IPS DF 19.7 (cell line): Measurements from ENCODE around the gene EHD2.
"Not testable (repeated sequence)": the region's sequence is repeated elsewhere in the genome, so short reads cannot be mapped to it uniquely, and the experiment has no call there.

Source experiments
- DNase-seq: peaks from one replicate; pipeline ENCODE4 v3.0.0-alpha.2; 2013; ENCODE audit warnings: low read depth, low spot score

Gene EHD2

GRCh38 chr19:47713046-47714021, at the start of gene EHD2:
Gene EHD2 (plus strand): TSS chr19:47713422. CDS start chr19:47716613, 3,191 bp downstream.
- DNase-seq = no peak

DNA sequence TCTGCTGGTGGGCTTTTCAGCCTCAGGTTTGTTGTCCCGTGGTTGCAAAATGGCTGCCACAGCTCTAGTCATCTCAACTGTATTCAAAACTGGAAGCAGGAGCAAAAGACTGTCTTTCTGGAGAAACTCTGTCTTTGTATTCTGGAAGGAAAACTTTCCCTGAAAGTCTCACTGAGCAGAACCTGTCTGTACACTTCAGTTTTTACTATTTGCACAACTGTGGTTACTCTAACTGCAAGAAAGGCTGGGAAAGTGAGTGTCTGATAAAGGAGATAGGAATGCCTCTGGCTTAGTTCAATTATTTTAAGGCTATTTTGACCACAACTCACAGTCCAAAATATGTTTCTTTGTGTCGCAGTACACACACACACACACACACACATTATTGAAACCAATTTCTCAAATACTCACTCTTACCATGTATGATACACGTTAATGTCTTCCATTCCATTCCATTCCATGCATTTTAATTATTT, 49.7 kb upstream of the EHD2 start:
- no peak for DNase-seq

GRCh38 chr19:47663911-47664771, 49.1 kb upstream of the EHD2 start:
- DNase-seq = no peak

DNA sequence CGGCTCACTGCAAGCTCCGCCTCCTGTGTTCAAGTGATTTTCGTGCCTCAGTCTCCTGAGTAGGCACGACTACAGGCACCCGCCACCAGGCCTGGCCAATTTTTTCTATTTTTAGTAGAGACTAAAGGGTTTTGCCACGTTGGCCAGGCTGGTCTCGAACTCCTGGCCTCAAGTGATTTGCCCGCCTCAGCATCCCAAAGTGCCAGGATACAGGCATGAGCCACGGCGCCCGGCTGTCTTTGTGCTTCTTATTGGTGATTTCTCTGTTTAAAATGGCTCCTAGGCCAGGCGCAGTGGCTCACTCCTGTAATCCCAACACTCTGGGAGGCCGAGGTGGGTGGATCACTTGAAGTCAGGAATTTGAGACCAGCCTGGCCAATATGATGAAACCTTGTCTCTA, 44.7 kb upstream of the EHD2 start:
- DNase-seq = not testable (repeated sequence)

- no peak for DNase-seq
Observed at GRCh38 chr19:47670736-47671135, 42.5 kb upstream of the EHD2 start.

GRCh38 chr19:47671499-47671898, 41.7 kb upstream of the EHD2 start:
- no peak for DNase-seq

GRCh38 chr19:47673426-47673825, 39.8 kb upstream of the EHD2 start:
- no peak for DNase-seq

GRCh38 chr19:47674548-47674947, 38.7 kb upstream of the EHD2 start:
- DNase-seq = no peak

DNA sequence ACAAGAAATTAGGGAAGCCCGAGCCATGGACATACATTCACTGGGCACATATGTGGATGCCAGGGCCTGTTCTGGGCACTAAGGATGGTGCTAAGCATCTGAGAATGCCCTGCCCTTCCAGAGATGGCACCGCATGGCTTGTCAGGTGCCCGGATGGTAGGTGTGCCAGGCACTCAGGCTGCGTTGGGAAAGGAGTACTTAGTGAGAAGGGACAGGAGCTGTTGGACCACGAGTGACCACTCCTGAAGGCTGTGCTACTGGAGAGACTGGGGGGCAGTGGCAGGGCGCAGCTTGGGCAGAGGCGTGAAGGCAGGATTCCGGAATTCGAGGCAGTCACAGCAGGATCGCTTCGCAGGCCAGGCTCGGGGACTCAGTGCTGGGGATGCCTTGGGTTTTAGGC, 38.0 kb upstream of the EHD2 start:
- DNase-seq = no peak

- DNase-seq = no peak
Observed at GRCh38 chr19:47675859-47676258, 37.4 kb upstream of the EHD2 start.

GRCh38 chr19:47676811-47677210, 36.4 kb upstream of the EHD2 start:
- no peak for DNase-seq

- no peak for DNase-seq
Observed at GRCh38 chr19:47679251-47679900, 33.8 kb upstream of the EHD2 start.

GRCh38 chr19:47679922-47680857, 33.0 kb upstream of the EHD2 start:
- no peak for DNase-seq

GRCh38 chr19:47680858-47681332, 32.3 kb upstream of the EHD2 start:
- no peak for DNase-seq

GRCh38 chr19:47681388-47681787, 31.8 kb upstream of the EHD2 start:
- DNase-seq = no peak

DNA sequence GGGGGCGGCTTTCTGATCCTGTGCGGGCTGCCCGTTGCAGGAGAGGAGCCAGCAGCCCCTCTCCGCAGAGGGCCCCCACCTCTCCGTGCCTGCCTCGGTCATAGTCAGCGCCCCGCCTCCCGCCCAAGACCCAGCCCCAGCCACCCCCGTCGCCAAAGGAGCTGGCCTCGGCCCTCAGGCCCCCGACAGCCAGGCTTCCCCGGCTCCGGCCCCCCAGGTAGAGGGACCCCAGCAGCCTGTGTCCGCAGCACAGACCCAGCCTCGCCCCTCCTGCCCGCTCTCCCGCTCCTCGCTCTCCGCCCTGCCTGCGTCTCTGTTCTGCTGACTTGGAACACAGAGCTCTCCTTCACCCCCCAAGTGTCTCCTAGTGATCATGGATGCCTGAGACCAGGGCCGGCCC, 31.3 kb upstream of the EHD2 start:
- no peak for DNase-seq

DNA sequence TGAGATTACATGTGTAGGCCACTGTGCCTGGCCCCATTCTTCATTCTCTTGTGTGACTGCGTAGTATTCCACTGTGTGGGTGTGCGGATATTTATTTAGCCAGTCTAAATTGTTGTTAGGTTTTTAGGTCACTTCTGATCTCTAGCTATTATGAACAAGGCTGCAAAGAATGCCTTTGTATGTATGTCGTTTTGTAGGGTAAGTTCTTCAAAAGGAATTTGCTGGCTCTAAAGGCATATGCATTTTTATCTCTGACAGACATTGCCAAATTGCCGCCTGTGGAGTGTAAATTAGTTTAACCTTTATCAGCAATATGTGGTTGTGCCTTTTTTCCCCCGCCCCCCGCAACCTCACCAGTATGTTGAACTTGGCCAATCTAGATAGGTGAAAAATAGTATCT, 30.3 kb upstream of the EHD2 start:
- DNase-seq = no peak

DNA sequence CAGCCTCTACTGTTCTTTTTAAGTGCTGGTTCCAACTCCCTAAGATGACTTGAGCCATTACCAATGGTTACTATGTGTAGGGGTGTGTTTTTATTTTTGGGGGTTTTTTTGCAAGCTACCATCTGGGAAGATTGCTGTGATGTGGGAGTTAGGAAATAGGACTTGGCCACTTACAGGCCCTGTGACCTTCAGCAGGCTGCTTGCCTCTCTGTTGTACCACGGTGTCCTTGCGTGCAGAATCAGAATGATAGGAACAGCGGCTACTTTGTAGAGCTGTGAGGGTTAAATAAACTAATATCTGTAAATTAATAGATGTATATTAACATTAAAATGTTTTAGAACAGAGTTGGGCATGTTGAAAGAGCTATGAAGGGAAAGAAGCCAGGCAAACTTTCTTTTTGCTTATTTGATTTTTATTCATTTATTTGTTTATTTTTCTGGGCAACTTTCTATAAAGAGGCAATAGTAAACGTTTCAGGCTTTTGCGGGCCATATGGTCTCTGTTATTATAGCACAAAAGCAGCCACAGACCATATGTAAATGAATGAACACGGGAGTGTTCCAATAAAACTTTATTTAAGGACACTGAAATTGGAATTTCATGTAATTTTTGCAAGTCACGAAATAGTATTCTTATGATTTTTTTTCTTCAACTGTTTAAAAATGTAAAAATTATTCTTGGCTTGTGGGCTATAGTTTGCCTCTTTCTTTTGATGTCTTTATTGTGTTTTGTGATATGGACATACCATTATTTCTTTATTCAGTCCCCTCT, 26.4 kb upstream of the EHD2 start:
- DNase-seq = no peak

GRCh38 chr19:47687906-47688305, 25.3 kb upstream of the EHD2 start:
- no peak for DNase-seq

- no peak for DNase-seq
Observed at GRCh38 chr19:47691090-47691489, 22.1 kb upstream of the EHD2 start.
